ENCODE measurements around the gene KRTAP1-1. TPM values are rescaled to one million over a fixed set of nuclear protein-coding genes. Genes with fewer than 3 reads are reported as not detected.
"Not testable (repeated sequence)": the region's sequence is repeated elsewhere in the genome, so short reads cannot be mapped to it uniquely, and the experiment has no call there.

The KRTAP1-1 gene, protein sequence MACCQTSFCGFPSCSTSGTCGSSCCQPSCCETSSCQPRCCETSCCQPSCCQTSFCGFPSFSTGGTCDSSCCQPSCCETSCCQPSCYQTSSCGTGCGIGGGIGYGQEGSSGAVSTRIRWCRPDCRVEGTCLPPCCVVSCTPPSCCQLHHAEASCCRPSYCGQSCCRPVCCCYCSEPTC
- not detected for polyA plus RNA-seq (ENCODE audit: insufficient read length in 4 of 4)

GRCh38 chr17:41040783-41041571, at the start of gene KRTAP1-1:
Gene KRTAP1-1, minus strand, starts transcription at chr17:41041450. Its CDS starts 53 bp downstream, at chr17:41041397.
- not testable (repeated sequence) for DNase-seq (ENCODE audit: low read depth in 4 of 4, low spot score in 2 of 4)

DNA sequence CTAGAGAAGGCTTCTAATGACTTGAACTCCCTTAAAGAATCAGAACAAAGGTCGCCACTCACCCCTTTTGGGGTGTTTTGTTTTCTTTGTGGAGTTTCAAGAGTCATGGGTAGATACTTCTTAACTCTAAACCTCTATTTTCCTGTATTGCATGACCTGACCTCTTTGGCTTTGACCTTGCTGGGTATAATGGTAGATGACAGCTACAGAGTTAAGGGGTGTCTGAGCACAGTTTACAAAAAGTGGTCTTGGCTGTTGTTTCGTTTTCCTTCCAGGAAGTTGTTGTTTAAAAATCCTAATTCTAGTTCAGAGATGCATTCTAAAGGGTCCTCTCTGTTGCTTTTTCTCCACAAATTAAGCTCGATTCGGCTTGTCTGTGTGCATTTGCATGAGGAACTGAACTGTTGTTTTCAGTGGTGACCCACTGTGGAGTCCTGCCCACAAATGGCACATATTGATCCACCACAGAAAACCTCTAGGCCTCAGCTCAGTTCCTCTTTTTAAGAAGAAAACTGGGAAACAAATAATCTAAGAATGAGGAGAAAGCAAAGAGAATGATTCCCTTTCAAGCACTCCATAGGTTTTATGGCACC, 47.6 kb upstream of the KRTAP1-1 start:
- DNase-seq (ENCODE audit: low read depth in 4 of 4, low spot score in 2 of 4), result not testable (repeated sequence)

DNA sequence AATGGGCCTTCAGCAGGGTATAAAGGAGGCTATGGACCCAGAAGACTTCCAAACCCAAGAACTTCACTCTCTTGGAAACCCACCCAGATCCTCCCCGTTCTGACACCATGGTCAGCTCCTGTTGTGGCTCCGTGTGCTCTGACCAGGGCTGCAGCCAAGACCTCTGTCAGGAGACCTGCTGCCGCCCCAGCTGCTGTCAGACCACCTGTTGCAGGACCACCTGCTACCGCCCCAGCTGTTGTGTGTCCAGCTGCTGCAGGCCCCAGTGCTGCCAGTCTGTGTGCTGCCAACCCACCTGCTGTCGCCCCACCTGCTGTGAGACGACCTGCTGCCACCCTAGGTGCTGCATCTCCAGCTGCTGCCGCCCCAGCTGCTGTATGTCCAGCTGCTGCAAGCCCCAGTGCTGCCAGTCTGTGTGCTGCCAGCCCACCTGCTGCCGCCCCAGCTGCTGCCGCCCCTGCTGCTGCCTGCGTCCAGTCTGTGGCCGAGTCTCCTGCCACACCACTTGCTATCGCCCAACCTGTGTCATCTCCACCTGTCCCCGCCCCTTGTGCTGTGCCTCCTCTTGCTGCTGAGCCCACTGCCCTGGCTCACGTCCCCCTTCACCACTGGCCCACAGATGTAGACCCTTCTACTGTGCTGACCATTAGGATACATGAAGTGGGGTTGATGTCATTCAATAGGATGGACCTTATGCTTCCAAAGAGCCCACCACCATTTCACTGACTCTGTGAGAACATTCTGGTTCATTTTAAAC, 43.0 kb upstream of the KRTAP1-1 start, which contains the start of gene KRTAP4-7:
TSS of gene KRTAP4-7 (plus strand) at position 51 of the 757 bp plus-strand sequence. CDS start at position 108, 57 bp downstream.
- not testable (repeated sequence) for DNase-seq (ENCODE audit: low read depth in 4 of 4, low spot score in 2 of 4)

DNA sequence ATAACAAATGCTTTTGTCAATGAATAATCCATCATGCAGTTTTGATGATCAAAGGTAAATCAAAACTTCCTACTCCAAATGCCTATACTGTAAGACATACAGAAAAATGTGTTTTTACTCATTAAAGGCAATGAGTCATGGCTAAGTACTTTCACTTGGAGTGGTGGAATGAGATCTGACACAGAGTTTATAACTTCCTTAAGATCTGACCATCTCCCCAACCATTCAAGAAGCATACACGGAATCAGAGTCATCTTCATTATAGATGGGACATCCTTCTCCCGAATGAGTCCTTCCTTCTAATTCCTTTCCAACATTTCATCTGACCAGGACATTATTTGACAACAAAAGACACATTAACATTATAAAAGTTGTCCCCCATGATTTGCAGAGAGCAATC, 42.2 kb upstream of the KRTAP1-1 start:
- not testable (repeated sequence) for DNase-seq (ENCODE audit: low read depth in 4 of 4, low spot score in 2 of 4)

DNA sequence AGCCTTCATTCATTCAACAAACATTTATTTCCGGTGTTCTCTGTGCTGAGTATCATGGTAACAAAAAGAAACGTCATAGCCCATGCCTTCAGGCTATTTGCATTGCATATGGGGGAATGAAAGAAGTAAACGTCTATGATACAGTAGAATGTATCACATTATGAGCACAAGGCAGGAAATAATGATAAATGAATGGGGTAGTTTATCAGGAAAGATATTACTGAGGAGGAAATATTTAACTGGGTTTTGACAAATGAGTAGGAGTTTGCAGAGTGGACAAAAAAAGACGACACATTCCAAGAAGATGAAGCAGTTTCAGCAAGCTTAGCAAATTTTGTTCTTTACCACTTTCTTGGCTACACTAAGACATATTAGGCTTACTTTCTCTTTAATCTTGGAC, 41.4 kb upstream of the KRTAP1-1 start:
- no peak for DNase-seq (ENCODE audit: low read depth in 4 of 4, low spot score in 2 of 4)

DNA sequence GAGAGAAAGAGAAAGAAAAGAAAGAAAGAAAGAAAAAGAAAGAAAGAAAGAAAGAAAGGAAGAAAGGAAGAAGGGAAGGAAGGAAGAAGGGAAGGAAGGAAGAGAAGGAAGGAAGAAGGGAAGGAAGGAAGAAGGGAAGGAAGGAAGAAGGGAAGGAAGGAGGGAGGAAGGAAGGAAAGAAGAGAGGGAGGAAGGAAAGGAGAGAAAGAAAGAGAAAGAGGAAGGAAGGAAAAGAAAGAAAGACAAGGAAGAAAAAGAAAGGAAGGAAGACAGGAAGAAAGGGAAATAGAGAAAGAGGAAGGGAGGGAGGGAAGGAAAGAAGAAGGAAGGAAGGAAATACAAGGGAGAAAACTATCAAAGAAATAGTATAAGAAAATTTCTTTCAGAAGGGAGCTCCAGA, 35.5 kb upstream of the KRTAP1-1 start:
- DNase-seq (ENCODE audit: low read depth in 4 of 4, low spot score in 2 of 4), result no peak

GRCh38 chr17:41073676-41074075, 32.4 kb upstream of the KRTAP1-1 start:
- DNase-seq (ENCODE audit: low read depth in 4 of 4, low spot score in 2 of 4), result no peak

GRCh38 chr17:41071606-41072360, 30.5 kb upstream of the KRTAP1-1 start:
- no peak for DNase-seq (ENCODE audit: low read depth in 4 of 4, low spot score in 2 of 4)

DNA sequence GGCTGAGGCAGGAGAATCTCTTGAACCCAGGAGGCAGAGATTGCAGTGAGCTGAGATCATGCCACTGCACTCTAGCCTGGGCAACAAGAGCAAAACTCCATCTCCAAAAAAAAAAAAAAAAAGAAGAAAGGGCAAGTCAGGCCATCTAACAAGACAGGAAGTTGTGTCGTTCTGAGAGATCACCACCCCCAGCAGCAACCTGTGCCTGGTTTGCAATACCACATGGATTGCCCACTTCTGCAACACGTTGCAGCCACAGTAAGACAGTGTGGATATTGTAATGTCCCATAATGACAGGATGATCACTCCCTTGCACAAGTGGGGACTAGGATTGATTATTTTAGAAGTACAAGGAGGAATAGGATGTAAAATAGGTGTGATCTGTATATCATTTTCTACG, 27.8 kb upstream of the KRTAP1-1 start:
- DNase-seq (ENCODE audit: low read depth in 4 of 4, low spot score in 2 of 4), result no peak

- DNase-seq (ENCODE audit: low read depth in 4 of 4, low spot score in 2 of 4), result no peak
Observed at GRCh38 chr17:41067281-41067680, 26.0 kb upstream of the KRTAP1-1 start.

- no peak for DNase-seq (ENCODE audit: low read depth in 4 of 4, low spot score in 2 of 4)
Observed at GRCh38 chr17:41065829-41066624, 24.8 kb upstream of the KRTAP1-1 start, which contains the start of gene KRTAP2-4. Gene KRTAP2-4, minus strand, starts transcription at chr17:41065879. Its CDS starts 34 bp downstream, at chr17:41065845.

GRCh38 chr17:41065016-41065689, 23.9 kb upstream of the KRTAP1-1 start:
- not testable (repeated sequence) for DNase-seq (ENCODE audit: low read depth in 4 of 4, low spot score in 2 of 4)

DNA sequence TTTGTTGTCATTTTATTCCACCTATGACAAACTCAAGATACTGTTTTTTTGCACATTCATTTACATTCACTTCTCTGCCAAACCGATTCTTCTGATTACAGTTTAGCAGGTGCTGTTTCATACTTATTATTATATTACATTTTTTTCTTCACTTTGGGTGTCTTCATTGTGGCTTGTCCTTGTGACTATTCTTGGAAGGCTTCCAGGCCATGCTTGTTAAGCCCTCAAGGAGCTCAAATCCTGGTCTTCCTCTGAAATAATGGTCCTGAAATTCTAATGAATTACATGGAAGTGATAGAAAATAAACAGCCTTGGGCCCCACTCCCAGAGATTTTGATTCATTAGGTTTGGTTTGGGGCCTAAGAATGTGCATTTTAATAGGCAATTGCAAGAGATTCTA, 23.1 kb upstream of the KRTAP1-1 start:
- no peak for DNase-seq (ENCODE audit: low read depth in 4 of 4, low spot score in 2 of 4)

GRCh38 chr17:41063449-41063848, 22.2 kb upstream of the KRTAP1-1 start:
- DNase-seq (ENCODE audit: low read depth in 4 of 4, low spot score in 2 of 4), result no peak

- DNase-seq (ENCODE audit: low read depth in 4 of 4, low spot score in 2 of 4), result no peak
Observed at GRCh38 chr17:41061964-41062363, 20.7 kb upstream of the KRTAP1-1 start.

DNA sequence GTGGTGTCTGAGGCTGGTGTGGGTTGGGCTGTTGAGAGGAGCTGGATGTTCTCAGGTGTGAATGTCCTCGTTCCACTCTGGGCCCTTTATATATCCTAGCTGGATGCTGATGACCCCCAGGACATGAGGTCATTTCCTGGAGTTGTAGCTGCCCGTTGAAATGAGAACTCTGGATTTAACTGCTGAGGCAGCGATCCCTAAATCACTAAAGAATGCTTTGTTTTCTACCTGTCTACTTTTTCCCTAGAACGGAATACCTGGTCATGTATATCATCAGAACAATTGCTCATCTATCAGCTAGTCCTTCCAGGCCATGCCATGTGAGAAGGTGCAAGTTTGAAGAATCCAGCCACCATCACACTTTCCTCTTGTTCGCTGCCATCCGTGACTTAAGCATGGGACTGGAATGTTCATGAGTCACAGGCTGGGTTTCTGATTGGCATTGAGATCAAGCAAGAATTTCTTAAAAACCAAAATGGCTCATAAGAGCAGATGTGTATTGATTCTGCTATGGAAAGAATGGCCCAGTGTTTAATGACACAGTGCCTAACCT, 18.9 kb upstream of the KRTAP1-1 start, which contains the start of gene KRTAP2-3:
TSS of gene KRTAP2-3 (minus strand) at position 63 of the 553 bp plus-strand sequence. CDS start 64 bp downstream, outside the sequence.
- DNase-seq (ENCODE audit: low read depth in 4 of 4, low spot score in 2 of 4), result no peak

DNA sequence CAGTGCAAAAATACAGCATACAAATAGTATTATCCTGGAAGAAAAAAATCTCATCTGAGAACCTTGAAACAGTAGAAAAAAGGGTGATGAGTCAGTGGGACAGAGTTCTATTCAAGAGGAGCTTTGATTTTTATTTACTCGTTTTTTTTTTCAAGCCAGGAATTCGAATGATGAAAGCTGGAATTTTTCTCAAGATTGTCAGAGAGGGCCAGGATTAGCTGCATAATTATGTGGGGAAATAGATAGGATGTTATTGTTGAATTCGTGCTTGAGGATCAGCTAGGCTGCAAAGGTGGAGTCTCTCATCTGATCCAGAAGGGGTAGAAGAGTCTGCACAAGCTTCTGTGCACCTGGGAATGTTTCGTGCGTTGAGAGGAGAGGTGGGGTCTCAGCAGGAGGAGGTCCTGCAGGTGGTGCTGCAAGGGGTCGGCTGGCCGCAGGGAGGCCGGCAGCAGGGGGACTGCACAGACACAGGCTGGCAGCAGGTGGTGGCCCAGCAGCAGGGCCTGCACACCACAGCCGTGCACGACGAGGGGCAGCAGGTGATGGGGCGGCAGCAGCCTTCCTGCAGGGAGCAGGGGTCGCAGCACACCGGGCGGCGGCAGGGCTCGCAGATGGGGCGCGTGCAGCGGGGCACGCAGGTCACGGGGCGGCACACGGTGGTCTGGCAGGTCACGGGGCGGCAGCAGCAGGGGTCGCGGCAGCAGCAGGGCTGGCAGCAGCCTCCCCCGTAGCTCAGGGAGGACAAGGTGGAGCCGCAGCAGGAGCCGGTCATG, 18.2 kb upstream of the KRTAP1-1 start:
- not testable (repeated sequence) for DNase-seq (ENCODE audit: low read depth in 4 of 4, low spot score in 2 of 4)
